ENCODE results near the gene PPAN.

DNA sequence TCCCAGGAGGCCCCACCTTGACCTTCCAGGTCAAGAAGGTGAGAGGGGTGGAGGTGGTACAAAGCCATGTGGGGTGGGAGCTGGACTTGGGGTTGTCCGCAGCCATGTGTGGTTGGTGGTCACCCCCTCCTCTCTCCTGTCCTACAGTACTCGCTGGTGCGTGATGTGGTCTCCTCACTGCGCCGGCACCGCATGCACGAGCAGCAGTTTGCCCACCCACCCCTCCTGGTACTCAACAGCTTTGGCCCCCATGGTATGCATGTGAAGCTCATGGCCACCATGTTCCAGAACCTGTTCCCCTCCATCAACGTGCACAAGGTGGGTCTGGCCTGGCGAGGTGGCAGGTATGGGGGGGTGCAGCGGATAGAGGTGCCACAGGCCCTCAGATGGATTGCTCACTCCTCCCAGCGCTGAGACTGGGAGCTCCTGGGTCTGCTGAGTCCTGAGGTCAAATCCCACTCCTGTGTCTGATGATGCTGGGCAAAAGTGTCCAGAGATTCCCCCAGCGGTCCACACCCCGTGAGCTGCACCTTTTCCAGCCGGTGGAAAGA, 1.7 kb downstream of the PPAN start:
- TF ChIP-seq ZFP30 (CRISPR knock-in tag; IDR thresholded peaks at IDR 0.05) (no peak), TSHZ2 (CRISPR knock-in tag; IDR thresholded peaks at IDR 0.05) (no peak), CSDC2 (CRISPR knock-in tag; IDR thresholded peaks at IDR 0.05) (no peak), SNAI2 (CRISPR knock-in tag; IDR thresholded peaks at IDR 0.05) (no peak), ZNF8 (CRISPR knock-in tag; IDR thresholded peaks at IDR 0.05) (no peak), CREB5 (CRISPR knock-in tag; IDR thresholded peaks at IDR 0.05; ENCODE audit: low read depth) (no peak), GLIS3 (CRISPR knock-in tag; IDR thresholded peaks at IDR 0.05) (no peak), RARB (CRISPR knock-in tag; IDR thresholded peaks at IDR 0.05) (no peak), ZNF70 (CRISPR knock-in tag; IDR thresholded peaks at IDR 0.05) (no peak)
